ENCODE results near the gene COL24A1. TPM values are rescaled to one million over a fixed set of nuclear protein-coding genes. Genes with fewer than 3 reads are reported as not detected.
"Not testable (repeated sequence)": the region's sequence is repeated elsewhere in the genome, so short reads cannot be mapped to it uniquely, and the experiment has no call there.

COL24A1 gene
- total RNA-seq, 1 experiment from 2014 or later = 0.35 TPM

GRCh38 chr1:86071870-86072269 is 84.7 kb downstream of the COL24A1 start:
- not testable (repeated sequence) for DNase-seq

More at GRCh38 chr1:86071870-86072269, 84.7 kb downstream of the COL24A1 start:
- not testable (repeated sequence) for H4K91ac ChIP-seq (ENCODE audit: insufficient read length, low read depth, low read length); H3K23me2 ChIP-seq (ENCODE audit: insufficient read length, low read depth, low read length, poor library complexity, severe bottlenecking); H3K4me2 ChIP-seq (ENCODE audit: insufficient read depth, insufficient read length, low read length); H2BK5ac ChIP-seq (ENCODE audit: insufficient read length, low read length); H3K36me3 Mint-ChIP-seq (ENCODE audit: insufficient read depth in 1 of 3, low read depth in 3 of 3); H4K5ac ChIP-seq (ENCODE audit: insufficient read length, low read depth, low read length); H3K79me2 ChIP-seq (ENCODE audit: insufficient read depth, low read length); H3K4me1 ChIP-seq (ENCODE audit: insufficient read depth, low read length); H3K27me3 Mint-ChIP-seq (ENCODE audit: low read depth); H3K18ac ChIP-seq (ENCODE audit: insufficient read length, low read depth, low read length); H2BK12ac ChIP-seq (ENCODE audit: insufficient read length, low read depth, low read length); H3K4ac ChIP-seq (ENCODE audit: low read depth, low read length); H3K9me3 ChIP-seq (ENCODE audit: control insufficient read depth, low read depth, low read length); H3T11ph ChIP-seq (ENCODE audit: low read length); H3K9ac ChIP-seq (ENCODE audit: extremely low read depth, insufficient read length, low read length); H3K4me3 Mint-ChIP-seq; H3K27ac ChIP-seq (ENCODE audit: insufficient read length, low read depth, low read length); H3K79me1 ChIP-seq (ENCODE audit: insufficient read depth, low read depth, low read length, poor library complexity, severe bottlenecking); H2BK120ac ChIP-seq (ENCODE audit: low read depth, low read length, poor library complexity, severe bottlenecking); H3K4me1 Mint-ChIP-seq; H4K8ac ChIP-seq (replicated peaks; ENCODE audit: insufficient read length, low read depth, low read length); H3K23ac ChIP-seq (ENCODE audit: insufficient read length, low read depth, low read length); H4K20me1 ChIP-seq (ENCODE audit: control insufficient read depth, insufficient read depth, insufficient read length); H3K56ac ChIP-seq (ENCODE audit: insufficient read length, low read depth, low read length); H3K27me3 ChIP-seq (ENCODE audit: insufficient read depth, low read length); H2AK5ac ChIP-seq (ENCODE audit: insufficient read length, low read length); H3K9me3 Mint-ChIP-seq; H2AFZ ChIP-seq (ENCODE audit: low read length); H2BK20ac ChIP-seq (ENCODE audit: low read depth, low read length, poor library complexity, severe bottlenecking); H2BK15ac ChIP-seq (ENCODE audit: low read depth, low read length); H3K14ac ChIP-seq (ENCODE audit: insufficient read depth, low read length)
- no CpG with 5 or more reads among the region's 6 CpGs for WGBS (ENCODE audit: extremely low coverage, insufficient read length, low lambda C conversion rate)
- H3K27ac Mint-ChIP-seq = peak overlapping the region in 1 of 3 experiments; percentile 32; a peak in 1 of 7 replicates
